Caki2 (cell line): ENCODE results near the gene NOM1. TPM values are rescaled to one million over a fixed set of nuclear protein-coding genes. Genes with fewer than 3 reads are reported as not detected.

ENCODE experiments used
- DNase-seq: peaks from one replicate; pipeline ENCODE4 v3.0.0-alpha.2; 2015; ENCODE audit warnings: low read depth
- in situ Hi-C: cut with HindIII; loops from 2 replicates; pipeline ENCODE4 v1.10.0; 2016; ENCODE audit warnings: low sequenced_read_pairs, low pct_unique_long_range_greater_than_20kb, mixed read lengths
- total RNA-seq: library from RNA; depleted of rRNA; stranded (reverse); fragments of >200 nt; shearing (Covaris generic); gene quantifications from 2 replicates; pipeline ENCODE4 v1.2.3, GENCODE V29; 2014; ENCODE audit warnings: low replicate concordance

The NOM1 gene
- total RNA-seq, 1 experiment from 2014 or later: 16.0 TPM

- no peak for DNase-seq
- in situ Hi-C loops: no loop called here
Observed at GRCh38 chr7:156966387-156966786, 16.9 kb downstream of the NOM1 start.

- in situ Hi-C loops: no loop called here
- no peak for DNase-seq
Observed at GRCh38 chr7:156968183-156968582, 18.7 kb downstream of the NOM1 start.

GRCh38 chr7:156969972-156970420 lies 20.5 kb downstream of the NOM1 start:
- DNase-seq: peak; percentile 23
- in situ Hi-C loops: no loop called here

- DNase-seq: no peak
- in situ Hi-C loops: no loop called here
Observed at GRCh38 chr7:156975620-156976019, 26.1 kb downstream of the NOM1 start.

GRCh38 chr7:156979007-156979606 lies 29.6 kb downstream of the NOM1 start:
- in situ Hi-C loops: no loop called here
- no peak for DNase-seq

GRCh38 chr7:156979711-156980110 lies 30.2 kb downstream of the NOM1 start:
- in situ Hi-C loops: no loop called here
- DNase-seq: no peak

GRCh38 chr7:156984174-156984891 lies 34.8 kb downstream of the NOM1 start:
- in situ Hi-C loops: no loop called here
- no peak for DNase-seq

GRCh38 chr7:156985101-156985992 lies 35.8 kb downstream of the NOM1 start:
- in situ Hi-C loops: no loop called here
- DNase-seq: no peak

GRCh38 chr7:156986378-156986777 lies 36.9 kb downstream of the NOM1 start:
- in situ Hi-C loops: no loop called here

GRCh38 chr7:156988343-156989185 lies 39.1 kb downstream of the NOM1 start:
- DNase-seq: no peak
- in situ Hi-C loops: no loop called here

More at GRCh38 chr7:156986378-156986777, 36.9 kb downstream of the NOM1 start:
- no peak for DNase-seq

- in situ Hi-C loops: no loop called here
- no peak for DNase-seq
Observed at GRCh38 chr7:156989766-156990535, 40.4 kb downstream of the NOM1 start.

GRCh38 chr7:156993021-156993924 lies 43.8 kb downstream of the NOM1 start:
- no peak for DNase-seq
- in situ Hi-C loops: no loop called here

GRCh38 chr7:156993925-156994235 lies 44.4 kb downstream of the NOM1 start:
- no peak for DNase-seq
- in situ Hi-C loops: no loop called here

- no peak for DNase-seq
- in situ Hi-C loops: no loop called here
Observed at GRCh38 chr7:156994417-156994816, 44.9 kb downstream of the NOM1 start.

GRCh38 chr7:156998988-156999957 lies 49.8 kb downstream of the NOM1 start:
- DNase-seq: no peak
- in situ Hi-C loops: no loop called here
